ENCODE results near the gene AHI1. TPM values are rescaled to one million over a fixed set of nuclear protein-coding genes. Genes with fewer than 3 reads are reported as not detected.
"Not testable (repeated sequence)": the region's sequence is repeated elsewhere in the genome, so short reads cannot be mapped to it uniquely, and the experiment has no call there.

AHI1 gene
- polyA plus RNA-seq, 1 of the 3 experiments (the other 2 are of a cell fraction), result 7.3 TPM

- POLR2A ChIA-PET, result no interaction called here
- no peak overlapping the region for H2AFZ ChIP-seq (ENCODE audit: low read depth)
- H3K9me2 ChIP-seq, result no peaks in the 10 kb centered on the region
- no peak for TF ChIP-seq MEF2A (IDR thresholded peaks at IDR 0.05; ENCODE audit: borderline replicate concordance, low read depth)
- TF ChIP-seq FOXM1 (IDR thresholded peaks at IDR 0.05; ENCODE audit: low read depth), result no peak
- TF ChIP-seq REST (IDR thresholded peaks at IDR 0.05; ENCODE audit: low read depth, low read length), result no peak
- H3F3A ChIP-seq (replicated peaks; ENCODE audit: insufficient read depth), result peaks cover 28% of the 10 kb centered on the region
- H3K36me3 ChIP-seq (replicated peaks in 1 of 2; ENCODE audit: control insufficient read depth in 1 of 2, insufficient read depth in 2 of 2, low read length in 1 of 2), result peaks cover 0 to 2% of the 10 kb centered on the region in 2 experiments
- H3K9me3 ChIP-seq, result peaks cover 4% of the 10 kb centered on the region; the same call in 1 of the 2 replicates
- H3K4me1 ChIP-seq (ENCODE audit: control insufficient read depth in 1 of 2, insufficient read depth in 2 of 2, low read depth in 1 of 2, low read length in 1 of 2), result peaks cover 3 to 13% of the 10 kb centered on the region in 2 experiments; a peak in 3 of 4 replicates
- H3K4me2 ChIP-seq, result no peak overlapping the region
- CTCF ChIA-PET, result no interaction called here
- peaks cover 9% of the 10 kb centered on the region for H3K79me2 ChIP-seq (ENCODE audit: insufficient read depth)
- H3K9ac ChIP-seq, result no peak overlapping the region
- no peak for DNase-seq
- H3K27me3 ChIP-seq (ENCODE audit: insufficient read depth), result no peaks in the 10 kb centered on the region
- no peak overlapping the region for H3K4me3 ChIP-seq (ENCODE audit: low read depth in 2 of 2, low read length in 1 of 2)
- H4K20me1 ChIP-seq (ENCODE audit: insufficient read depth), result no peaks in the 10 kb centered on the region
- no peak overlapping the region for H3K27ac ChIP-seq (ENCODE audit: low read depth in 2 of 2, low read length in 1 of 2)
Observed at GRCh38 chr6:135344526-135344925, 153.0 kb downstream of the AHI1 start.

- H3K36me3 ChIP-seq (replicated peaks in 1 of 2; ENCODE audit: control insufficient read depth in 1 of 2, insufficient read depth in 2 of 2, low read length in 1 of 2); DNase-seq; H3K9me2 ChIP-seq; H3F3A ChIP-seq (replicated peaks; ENCODE audit: insufficient read depth); CTCF ChIA-PET; H3K27ac ChIP-seq (ENCODE audit: low read depth in 2 of 2, low read length in 1 of 2); H3K27me3 ChIP-seq (ENCODE audit: insufficient read depth); H2AFZ ChIP-seq (ENCODE audit: low read depth); H3K4me3 ChIP-seq (ENCODE audit: low read depth in 2 of 2, low read length in 1 of 2); H3K4me1 ChIP-seq (ENCODE audit: control insufficient read depth in 1 of 2, insufficient read depth in 2 of 2, low read depth in 1 of 2, low read length in 1 of 2); H4K20me1 ChIP-seq (ENCODE audit: insufficient read depth); H3K9ac ChIP-seq; H3K9me3 ChIP-seq; POLR2A ChIA-PET; H3K4me2 ChIP-seq: not testable (repeated sequence)
- WGBS (ENCODE audit: low lambda C conversion rate), result 96% methylated on average over 8 of the region's 8 CpGs
- peaks cover 12% of the 10 kb centered on the region for H3K79me2 ChIP-seq (ENCODE audit: insufficient read depth)
Observed at GRCh38 chr6:135339920-135340319, 157.6 kb downstream of the AHI1 start.

- no peaks in the 10 kb centered on the region for H3K9me2 ChIP-seq
- no peak overlapping the region for H3K9ac ChIP-seq
- peaks cover 16% of the 10 kb centered on the region for H3F3A ChIP-seq (replicated peaks; ENCODE audit: insufficient read depth)
- DNase-seq, result no peak
- no peak overlapping the region for H3K4me2 ChIP-seq
- no peaks in the 10 kb centered on the region for H3K27me3 ChIP-seq (ENCODE audit: insufficient read depth)
- POLR2A ChIA-PET, result no interaction called here
- H3K9me3 ChIP-seq, result no peaks in the 10 kb centered on the region
- H3K79me2 ChIP-seq (ENCODE audit: insufficient read depth), result peaks cover 8% of the 10 kb centered on the region; the same call in 1 of the 2 replicates
- H2AFZ ChIP-seq (ENCODE audit: low read depth), result no peak overlapping the region
- no peak overlapping the region for H3K27ac ChIP-seq (ENCODE audit: low read depth in 2 of 2, low read length in 1 of 2)
- WGBS (ENCODE audit: low lambda C conversion rate), result 88% methylated on average over 3 of the region's 3 CpGs
- TF ChIP-seq SIN3A (IDR thresholded peaks at IDR 0.05; ENCODE audit: borderline replicate concordance, low read depth, low read length), result no peak
- no peak for TF ChIP-seq CTCF (IDR thresholded peaks at IDR 0.05)
- TF ChIP-seq POLR2AphosphoS5 (IDR thresholded peaks at IDR 0.05; ENCODE audit: low read depth, low read length), result no peak
- TF ChIP-seq FOXM1 (IDR thresholded peaks at IDR 0.05; ENCODE audit: low read depth), result no peak
- no peak for TF ChIP-seq EZH2phosphoT487 (IDR thresholded peaks at IDR 0.05; ENCODE audit: borderline replicate concordance, low read depth)
- TF ChIP-seq RFX5 (IDR thresholded peaks at IDR 0.05; ENCODE audit: low read length), result no peak
- no peak for TF ChIP-seq PBX3 (IDR thresholded peaks at IDR 0.05)
- no peak for TF ChIP-seq EP300 (IDR thresholded peaks at IDR 0.05; ENCODE audit: borderline replicate concordance in 1 of 2, low read depth in 1 of 2, low read length in 1 of 2)
- no peak for TF ChIP-seq TEAD4 (IDR thresholded peaks at IDR 0.05; ENCODE audit: borderline replicate concordance, insufficient read depth)
- no peak for TF ChIP-seq JUND (IDR thresholded peaks at IDR 0.05)
- no peak for TF ChIP-seq IRF3 (IDR thresholded peaks at IDR 0.05; ENCODE audit: low read depth, low read length)
- no peaks in the 10 kb centered on the region for H3K4me1 ChIP-seq (ENCODE audit: control insufficient read depth in 1 of 2, insufficient read depth in 2 of 2, low read depth in 1 of 2, low read length in 1 of 2)
- H3K36me3 ChIP-seq (replicated peaks in 1 of 2; ENCODE audit: control insufficient read depth in 1 of 2, insufficient read depth in 2 of 2, low read length in 1 of 2), result peaks cover 0 to 21% of the 10 kb centered on the region in 2 experiments
- H4K20me1 ChIP-seq (ENCODE audit: insufficient read depth), result no peaks in the 10 kb centered on the region
- H3K4me3 ChIP-seq (ENCODE audit: low read depth in 2 of 2, low read length in 1 of 2), result no peak overlapping the region
- CTCF ChIA-PET, result no interaction called here
Observed at GRCh38 chr6:135334169-135334568, 163.4 kb downstream of the AHI1 start.
